OCI-LY7 (cell line): ENCODE results near the gene SNN. TPM values are rescaled to one million over a fixed set of nuclear protein-coding genes. Genes with fewer than 3 reads are reported as not detected.

Experiments used
- BruUV-seq: library from RNA; stranded (reverse); fragments of 400-500 nt; replicated peaks from 2 replicates; lab custom pipeline; 2021; lab: Mats Ljungman, UMichigan
- CTCF ChIA-PET: fragments of 300-600 bp; sonication (Branson Sonifier 250); formaldehyde crosslinking; loops from one replicate; lab custom pipeline; 2022; ENCODE audit warnings: antibody characterized with exemption; ENCODE audit not compliant: unreplicated experiment; lab: Charles Lee
- POLR2A ChIA-PET: fragments of 300-600 bp; sonication (Branson Sonifier 250); formaldehyde crosslinking; loops from one replicate; lab custom pipeline; 2022; ENCODE audit warnings: antibody characterized with exemption; lab: Charles Lee
- DNase-seq: peaks from one replicate; pipeline ENCODE4 v3.0.0-alpha.2; 2015; ENCODE audit warnings: low spot score
- H2AFZ ChIP-seq: fragments of 200-600 bp; sonication (generic), shearing (Covaris generic); 2 replicates; pipeline ENCODE4 v1.6.1; 2014; ENCODE audit warnings: mild to moderate bottlenecking, antibody characterized with exemption, low read length, moderate library complexity
- H3K27ac ChIP-seq: fragments of 200-600 bp; sonication (generic); 2 replicates; pipeline ENCODE4 v1.5.1; 2014; ENCODE audit warnings: mixed run types, low read depth, mild to moderate bottlenecking, moderate library complexity, low read length, inconsistent platforms; ENCODE audit not compliant: poor library complexity, severe bottlenecking
- H3K36me3 ChIP-seq: fragments of 200-600 bp; sonication (generic); 2 replicates; pipeline ENCODE4 v1.6.1; 2014; ENCODE audit warnings: mild to moderate bottlenecking, antibody characterized with exemption, low read length, moderate library complexity, mixed read lengths; ENCODE audit not compliant: insufficient read depth
- H3K4me1 ChIP-seq: fragments of 200-600 bp; sonication (generic); 2 replicates; pipeline ENCODE4 v1.5.1; 2014; ENCODE audit warnings: mild to moderate bottlenecking, low read length; ENCODE audit not compliant: insufficient read depth, poor library complexity, severe bottlenecking
- H3K4me2 ChIP-seq: fragments of 200-600 bp; sonication (generic); 2 replicates; pipeline ENCODE4 v1.6.1; 2014; ENCODE audit warnings: mild to moderate bottlenecking, low read length
- H3K4me3 ChIP-seq: fragments of 200-600 bp; sonication (generic); 2 replicates; pipeline ENCODE4 v1.5.1; 2014; ENCODE audit warnings: mild to moderate bottlenecking, low read depth, low read length; ENCODE audit not compliant: poor library complexity, severe bottlenecking
- H3K79me2 ChIP-seq: fragments of 200-600 bp; sonication (generic); 2 replicates; pipeline ENCODE4 v1.6.1; 2016; ENCODE audit warnings: low read depth, mild to moderate bottlenecking, low read length, moderate library complexity, mixed read lengths; ENCODE audit not compliant: insufficient read depth
- H3K9me2 ChIP-seq: fragments of 200-600 bp; sonication (generic); 2 replicates; pipeline ENCODE4 v1.6.1; 2016; ENCODE audit warnings: mild to moderate bottlenecking, low read length, mixed read lengths; ENCODE audit not compliant: insufficient read depth
- H3K9me3 ChIP-seq: fragments of 200-600 bp; sonication (generic); 2 replicates; pipeline ENCODE4 v1.6.1; 2014; ENCODE audit warnings: mild to moderate bottlenecking, mixed run types, low read length, mixed read lengths
- H4K20me1 ChIP-seq: fragments of 200-600 bp; sonication (generic); 2 replicates; pipeline ENCODE4 v1.6.1; 2014; ENCODE audit warnings: mild to moderate bottlenecking, antibody characterized with exemption, low read length, moderate library complexity, mixed read lengths; ENCODE audit not compliant: insufficient read depth
- CTCF ChIP-seq: fragments of 200-600 bp; sonication (generic); conservative IDR thresholded peaks from 2 replicates; pipeline ENCODE4 v1.5.1; 2014; ENCODE audit warnings: mild to moderate bottlenecking, antibody characterized with exemption, low read length, moderate library complexity, mixed read lengths
- EZH2phosphoT487 ChIP-seq: fragments of 200-600 bp; sonication (generic); IDR thresholded peaks from 2 replicates; pipeline ENCODE4 v1.6.1; 2018; ENCODE audit warnings: low read depth, borderline replicate concordance, mild to moderate bottlenecking, mixed run types, antibody characterized with exemption, low read length, moderate library complexity, mixed read lengths
- intact Hi-C: fragments of 100-400 bp; cut with micrococcal nuclease; formaldehyde crosslinking; loops from one replicate; pipeline ENCODE4 v1.10.0; 2022; ENCODE audit not compliant: unreplicated experiment
- total RNA-seq, 2 experiments: library from RNA; depleted of rRNA in 1 of 2; stranded (reverse); fragments of >200 nt in 1 of 2; shearing (Covaris generic) in 1 of 2; gene quantifications; 2 replicates each; pipeline ENCODE4 v1.2.3, GENCODE V29; 2014 to 2022

SNN gene
- total RNA-seq, 2 experiments from 2014 or later = 27.8 to 31.8 TPM

GRCh38 chr16:11689031-11689840, 21.0 kb downstream of the SNN start:
- intact Hi-C loops = loop anchor here (2.0 to 5.0 kb wide), 4 partner anchors 26 to 123 kb away; partner anchors contain the start of gene ZC3H7A
- H3K79me2 ChIP-seq = peaks cover 52% of the 10 kb centered on the region
- peaks cover 80% of the 10 kb centered on the region for H3K4me1 ChIP-seq
- ChIA-PET POLR2A (interaction anchor here (0.7 to 2.9 kb wide), 24 partner anchors 9 to 632 kb away, joined by 3 to 15 read pairs (median 4); partner anchors contain the start of genes TNFRSF17 and TXNDC11), CTCF (interaction anchor here (0.5 to 1.1 kb wide), 3 partner anchors 24 to 109 kb away, joined by 3 to 5 read pairs (median 4); partner anchors contain the start of gene ZC3H7A)
- peak overlapping the region; percentile 98 for H3K27ac ChIP-seq
- no peaks in the 10 kb centered on the region for H4K20me1 ChIP-seq
- no peaks in the 10 kb centered on the region for H3K9me3 ChIP-seq
- peaks cover 74% of the 10 kb centered on the region for H3K36me3 ChIP-seq
- H3K4me2 ChIP-seq = peak overlapping the region; percentile 80
- H3K9me2 ChIP-seq = no peaks in the 10 kb centered on the region
- no peak overlapping the region; the same call in 1 of the 2 replicates for H2AFZ ChIP-seq
- TF ChIP-seq CTCF = no peak
- TF ChIP-seq EZH2phosphoT487 = no peak
- peak; percentile 91 for DNase-seq
- BruUV-seq = no TSS peak
- peak overlapping the region; percentile 65 for H3K4me3 ChIP-seq

- Histone ChIP-seq H3K9me2 (no peaks in the 10 kb centered on the region), H3K4me2 (0 out of 2 replicates have a peak overlapping the region, but pooled peaks have one; percentile 18), H3K9me3 (no peaks in the 10 kb centered on the region), H3K4me1 (peaks cover 63% of the 10 kb centered on the region), H3K27ac (peak overlapping the region; percentile 20), H3K79me2 (peaks cover 33% of the 10 kb centered on the region), H4K20me1 (no peaks in the 10 kb centered on the region), H2AFZ (no peak overlapping the region), H3K4me3 (no peak overlapping the region), H3K36me3 (peaks cover 75% of the 10 kb centered on the region)
- POLR2A ChIA-PET = interaction anchor here (0.5 to 2.9 kb wide), 7 partner anchors 11 to 416 kb away, joined by 3 to 15 read pairs (median 5); no protein-coding TSS in a partner anchor
- CTCF ChIA-PET = interaction anchor here (1.2 kb wide), 1 partner anchor 21 kb away, joined by 3 read pairs; no protein-coding TSS in a partner anchor
- no TSS peak for BruUV-seq
- intact Hi-C loops = no loop called here
- DNase-seq = no peak
- no peak for TF ChIP-seq CTCF
- no peak for TF ChIP-seq EZH2phosphoT487
These were observed 23.0 kb downstream of the SNN start for GRCh38 chr16:11691235-11691634.
